Measurements from ENCODE around the gene PPM1L. TPM values are rescaled to one million over a fixed set of nuclear protein-coding genes. Genes with fewer than 3 reads are reported as not detected.

The PPM1L gene
- total and polyA plus RNA-seq, 10 of the 15 experiments (the other 5 are each of a cell fraction or from before 2014, with no cell fraction given), result under 0.01 to 0.33 (median 0.06) TPM; not detected in 1

DNA sequence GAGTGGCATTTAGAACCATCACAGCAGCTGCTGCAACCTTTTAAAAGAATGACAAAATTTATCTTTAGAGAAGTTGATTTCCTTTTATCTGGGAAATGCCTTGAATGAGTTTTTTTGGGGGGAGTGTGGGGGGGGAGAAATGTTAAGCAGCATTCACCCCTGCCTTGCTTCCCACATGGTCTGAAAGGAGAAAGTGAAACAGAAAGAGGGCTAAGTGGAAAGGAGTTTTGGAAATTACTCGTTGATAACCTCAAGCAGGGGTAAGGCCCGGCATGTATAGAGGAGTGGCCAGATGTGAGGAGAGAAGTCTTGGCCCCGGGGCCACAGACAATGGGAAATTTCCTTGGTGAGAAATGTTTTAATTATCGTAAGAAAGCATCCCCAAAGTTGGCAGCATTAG, 325.6 kb downstream of the PPM1L start (continued):
- TF ChIP-seq, protein P1, sequence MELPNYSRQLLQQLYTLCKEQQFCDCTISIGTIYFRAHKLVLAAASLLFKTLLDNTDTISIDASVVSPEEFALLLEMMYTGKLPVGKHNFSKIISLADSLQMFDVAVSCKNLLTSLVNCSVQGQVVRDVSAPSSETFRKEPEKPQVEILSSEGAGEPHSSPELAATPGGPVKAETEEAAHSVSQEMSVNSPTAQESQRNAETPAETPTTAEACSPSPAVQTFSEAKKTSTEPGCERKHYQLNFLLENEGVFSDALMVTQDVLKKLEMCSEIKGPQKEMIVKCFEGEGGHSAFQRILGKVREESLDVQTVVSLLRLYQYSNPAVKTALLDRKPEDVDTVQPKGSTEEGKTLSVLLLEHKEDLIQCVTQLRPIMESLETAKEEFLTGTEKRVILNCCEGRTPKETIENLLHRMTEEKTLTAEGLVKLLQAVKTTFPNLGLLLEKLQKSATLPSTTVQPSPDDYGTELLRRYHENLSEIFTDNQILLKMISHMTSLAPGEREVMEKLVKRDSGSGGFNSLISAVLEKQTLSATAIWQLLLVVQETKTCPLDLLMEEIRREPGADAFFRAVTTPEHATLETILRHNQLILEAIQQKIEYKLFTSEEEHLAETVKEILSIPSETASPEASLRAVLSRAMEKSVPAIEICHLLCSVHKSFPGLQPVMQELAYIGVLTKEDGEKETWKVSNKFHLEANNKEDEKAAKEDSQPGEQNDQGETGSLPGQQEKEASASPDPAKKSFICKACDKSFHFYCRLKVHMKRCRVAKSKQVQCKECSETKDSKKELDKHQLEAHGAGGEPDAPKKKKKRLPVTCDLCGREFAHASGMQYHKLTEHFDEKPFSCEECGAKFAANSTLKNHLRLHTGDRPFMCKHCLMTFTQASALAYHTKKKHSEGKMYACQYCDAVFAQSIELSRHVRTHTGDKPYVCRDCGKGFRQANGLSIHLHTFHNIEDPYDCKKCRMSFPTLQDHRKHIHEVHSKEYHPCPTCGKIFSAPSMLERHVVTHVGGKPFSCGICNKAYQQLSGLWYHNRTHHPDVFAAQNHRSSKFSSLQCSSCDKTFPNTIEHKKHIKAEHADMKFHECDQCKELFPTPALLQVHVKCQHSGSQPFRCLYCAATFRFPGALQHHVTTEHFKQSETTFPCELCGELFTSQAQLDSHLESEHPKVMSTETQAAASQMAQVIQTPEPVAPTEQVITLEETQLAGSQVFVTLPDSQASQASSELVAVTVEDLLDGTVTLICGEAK (IDR thresholded peaks at IDR 0.05; ENCODE audit: borderline replicate concordance), result no peak
- TF ChIP-seq MXI1 (IDR thresholded peaks at IDR 0.05; ENCODE audit: low read depth, low read length) (no peak), RAD51 (IDR thresholded peaks at IDR 0.05) (no peak)

DNA sequence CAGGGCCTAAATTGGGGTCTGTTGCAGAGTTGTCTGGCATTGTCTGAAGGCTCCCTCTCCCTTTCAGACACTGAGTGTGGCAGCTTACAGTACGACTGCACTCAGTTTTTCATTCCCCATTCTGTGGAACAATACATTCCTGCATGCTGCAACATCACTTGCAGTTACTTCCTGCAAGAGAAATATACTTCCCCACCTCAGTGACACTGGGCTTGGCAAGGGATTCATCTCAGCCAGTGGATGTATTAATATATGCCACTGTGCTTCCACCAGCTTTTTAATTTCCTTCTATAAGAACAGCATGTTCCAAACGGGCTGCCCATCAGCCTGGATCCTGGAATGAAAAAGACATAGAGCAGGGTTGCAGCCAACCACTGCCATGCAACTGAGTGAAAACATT, 326.0 kb downstream of the PPM1L start:
- intact Hi-C loops (cut with micrococcal nuclease; ENCODE audit: unreplicated experiment), result no loop called here
- Histone ChIP-seq H3K79me2 (ENCODE audit: control insufficient read depth, insufficient read depth, low read length) (no peaks in the 10 kb centered on the region), H2AFZ (ENCODE audit: control insufficient read depth, low read depth, low read length) (no peak overlapping the region), H3K27ac (ENCODE audit: control insufficient read depth, insufficient read depth) (no peak overlapping the region), H3K9ac (ENCODE audit: control insufficient read depth, insufficient read depth, low read length) (no peak overlapping the region), H3K4me2 (ENCODE audit: control insufficient read depth, insufficient read depth) (peak overlapping the region; percentile 10; the same call in 1 of the 2 replicates), H3K36me3 (ENCODE audit: control insufficient read depth in 2 of 2, insufficient read depth in 2 of 2, low read length in 1 of 2) (no peaks in the 10 kb centered on the region), H3K4me3 (no peak overlapping the region), H3K4me1 (ENCODE audit: control insufficient read depth, insufficient read depth, low read length) (peaks cover 9% of the 10 kb centered on the region), H4K20me1 (ENCODE audit: control insufficient read depth, insufficient read depth) (no peaks in the 10 kb centered on the region), H3K9me3 (replicated peaks; ENCODE audit: control insufficient read depth, insufficient read depth, low read length) (no peaks in the 10 kb centered on the region), H3K27me3 (replicated peaks in 1 of 2; ENCODE audit: control insufficient read depth in 2 of 2, insufficient read depth in 2 of 2, low read length in 1 of 2) (no peaks in the 10 kb centered on the region)
- ChIA-PET RAD21 (ENCODE audit: unreplicated experiment) (no interaction called here), POLR2A (interaction anchor here (1.8 kb wide), 1 partner anchor 9 kb away, joined by 4 read pairs; no protein-coding TSS in a partner anchor), CTCF (no interaction called here), SMC1A (ENCODE audit: uncharacterized antibody, unreplicated experiment) (interaction anchor here (0.8 to 2.0 kb wide), 4 partner anchors 12 to 44 kb away, joined by 3 to 7 read pairs (median 4); no protein-coding TSS in a partner anchor)
- in situ Hi-C loops (cut with MboI), result no loop called here
- DNase-seq (ENCODE audit: low read depth, low spot score) (no peak), ATAC-seq (peak; percentile 29; the same call in 2 of the 3 replicates), FAIRE-seq (no peak)
- 5% methylated on average over 2 of the region's 2 CpGs for WGBS (ENCODE audit: insufficient coverage, insufficient replicate concordance, low lambda C conversion rate, missing lambda C conversion rate)
- no TSS peak for BruUV-seq (replicated peaks)
- TF ChIP-seq TAF1 (IDR thresholded peaks at IDR 0.05; ENCODE audit: borderline replicate concordance, low read depth, low read length) (no peak), NFYA (IDR thresholded peaks at IDR 0.05; ENCODE audit: borderline replicate concordance, low read depth, low read length) (no peak), KLF5 (IDR thresholded peaks at IDR 0.05; ENCODE audit: partially characterized antibody) (no peak), YBX1 (IDR thresholded peaks at IDR 0.05) (no peak), FOS (IDR thresholded peaks at IDR 0.05; ENCODE audit: borderline replicate concordance, extremely low read depth, insufficient read length) (no peak), ZNF622 (IDR thresholded peaks at IDR 0.05) (no peak), POU2F2 (IDR thresholded peaks at IDR 0.05; ENCODE audit: borderline replicate concordance, low read depth, low read length) (no peak), STAT3 (IDR thresholded peaks at IDR 0.05; ENCODE audit: low read depth, low read length) (no peak), SUZ12 (IDR thresholded peaks at IDR 0.05; ENCODE audit: unreplicated experiment) (no peak), EZH2 (IDR thresholded peaks at IDR 0.05; ENCODE audit: borderline replicate concordance, control insufficient read depth, low read depth, low read length) (no peak), EP300 (IDR thresholded peaks at IDR 0.05; ENCODE audit: borderline replicate concordance in 1 of 2, control insufficient read depth in 1 of 2, low read depth in 2 of 2, low read length in 2 of 2) (no peak)
- TF ChIP-seq, protein P2, sequence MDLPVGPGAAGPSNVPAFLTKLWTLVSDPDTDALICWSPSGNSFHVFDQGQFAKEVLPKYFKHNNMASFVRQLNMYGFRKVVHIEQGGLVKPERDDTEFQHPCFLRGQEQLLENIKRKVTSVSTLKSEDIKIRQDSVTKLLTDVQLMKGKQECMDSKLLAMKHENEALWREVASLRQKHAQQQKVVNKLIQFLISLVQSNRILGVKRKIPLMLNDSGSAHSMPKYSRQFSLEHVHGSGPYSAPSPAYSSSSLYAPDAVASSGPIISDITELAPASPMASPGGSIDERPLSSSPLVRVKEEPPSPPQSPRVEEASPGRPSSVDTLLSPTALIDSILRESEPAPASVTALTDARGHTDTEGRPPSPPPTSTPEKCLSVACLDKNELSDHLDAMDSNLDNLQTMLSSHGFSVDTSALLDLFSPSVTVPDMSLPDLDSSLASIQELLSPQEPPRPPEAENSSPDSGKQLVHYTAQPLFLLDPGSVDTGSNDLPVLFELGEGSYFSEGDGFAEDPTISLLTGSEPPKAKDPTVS (IDR thresholded peaks at IDR 0.05; ENCODE audit: low read depth, low read length), result no peak
- TF ChIP-seq, protein P3, sequence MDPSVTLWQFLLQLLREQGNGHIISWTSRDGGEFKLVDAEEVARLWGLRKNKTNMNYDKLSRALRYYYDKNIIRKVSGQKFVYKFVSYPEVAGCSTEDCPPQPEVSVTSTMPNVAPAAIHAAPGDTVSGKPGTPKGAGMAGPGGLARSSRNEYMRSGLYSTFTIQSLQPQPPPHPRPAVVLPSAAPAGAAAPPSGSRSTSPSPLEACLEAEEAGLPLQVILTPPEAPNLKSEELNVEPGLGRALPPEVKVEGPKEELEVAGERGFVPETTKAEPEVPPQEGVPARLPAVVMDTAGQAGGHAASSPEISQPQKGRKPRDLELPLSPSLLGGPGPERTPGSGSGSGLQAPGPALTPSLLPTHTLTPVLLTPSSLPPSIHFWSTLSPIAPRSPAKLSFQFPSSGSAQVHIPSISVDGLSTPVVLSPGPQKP (IDR thresholded peaks at IDR 0.05; ENCODE audit: low read depth, low read length), result no peak

Measured in GM12878 (cell line).